K562 (cell line): ENCODE measurements around the gene ELMO1. TPM values are rescaled to one million over a fixed set of nuclear protein-coding genes. Genes with fewer than 3 reads are reported as not detected.

ENCODE experiments used
- ATAC-seq: fragments of 200-7000 bp; cut with Tn5 transposase; 3 replicates; pipeline ENCODE4 v1.9.1; 2020; ENCODE audit warnings: moderate library complexity
- BruUV-seq: library from RNA; stranded (reverse); fragments of 400-500 nt; replicated peaks from 2 replicates; lab custom pipeline; 2021; lab: Mats Ljungman, UMichigan
- CTCF ChIA-PET: fragments of 300-600 bp; formaldehyde crosslinking; extraction: SDS; loops from one replicate; lab custom pipeline; 2021; ENCODE audit warnings: low intra/inter-chr PET ratio; lab: Yijun Ruan, JAX
- POLR2A ChIA-PET: fragments of 300-600, 350-650 bp; sonication (Branson Sonifier 250); formaldehyde crosslinking; extraction: SDS; loops from one replicate; lab custom pipeline; 2021; ENCODE audit warnings: antibody characterized with exemption, inconsistent platforms; lab: Yijun Ruan, JAX
- DNase-seq, 4 experiments: peaks; one replicate each; pipeline versions ENCODE4 v3.0.0 to v3.0.0-alpha.2; 2011 to 2018; ENCODE audit warnings: low spot score in 3 of 4, mixed read lengths in 3 of 4; ENCODE audit errors: extremely low read depth in 1 of 4
- FAIRE-seq: peaks from 2 replicates; lab custom pipeline; 2011; peaks lifted over from hg19 to GRCh38; lab: Jason Lieb, UNC
- H2AFZ ChIP-seq: 2 replicates; pipeline ENCODE4 v1.6.0; 2011; ENCODE audit warnings: low read depth, low read length, control low read depth, inconsistent platforms
- H3K27ac ChIP-seq: fragments of 200-600 bp; 3 replicates; pipeline ENCODE4 v1.8.0; 2011; ENCODE audit warnings: low read depth, mild to moderate bottlenecking, control low read depth, inconsistent platforms, low read length, moderate library complexity, mixed read lengths; ENCODE audit errors: extremely low read depth
- H3K27me3 ChIP-seq, 2 experiments: fragments of 300-600 bp in 1 of 2; 2 replicates in 1 of 2; 3 replicates in 1 of 2; pipeline versions ENCODE4 v1.6.0 to v1.8.0; 2011; ENCODE audit warnings: inconsistent platforms in 2 of 2, low read length in 2 of 2, mild to moderate bottlenecking in 1 of 2, mixed read lengths in 1 of 2, moderate library complexity in 1 of 2; ENCODE audit not compliant: control insufficient read depth in 2 of 2, insufficient read depth in 2 of 2
- H3K36me3 ChIP-seq: fragments of 300-600 bp; 3 replicates; pipeline ENCODE4 v1.8.0; 2011; ENCODE audit warnings: mild to moderate bottlenecking, low read length, inconsistent platforms; ENCODE audit not compliant: control insufficient read depth, insufficient read depth
- H3K4me1 ChIP-seq, 2 experiments: fragments of 200-600 bp in 1 of 2; replicated peaks in 1 of 2; 2 replicates in 1 of 2; 3 replicates in 1 of 2; pipeline versions ENCODE4 v1.5.1 to v1.8.0; 2011; ENCODE audit warnings: inconsistent platforms in 2 of 2, low read length in 2 of 2, mild to moderate bottlenecking in 1 of 2, mixed read lengths in 1 of 2, moderate library complexity in 1 of 2; ENCODE audit not compliant: control insufficient read depth in 2 of 2, insufficient read depth in 2 of 2
- H3K4me2 ChIP-seq: 2 replicates; pipeline ENCODE4 v1.6.1; 2011; ENCODE audit warnings: low read length, control low read depth, inconsistent platforms, mixed read lengths; ENCODE audit not compliant: insufficient read depth
- H3K4me3 ChIP-seq: fragments of 200-600 bp; sonication (generic), shearing (Covaris generic); 2 replicates; pipeline ENCODE4 v1.5.1; 2016; ENCODE audit warnings: control low read depth, inconsistent platforms
- H3K79me2 ChIP-seq: fragments of 200-600 bp; 3 replicates; pipeline ENCODE4 v1.8.0; 2011; ENCODE audit warnings: low read length, inconsistent platforms; ENCODE audit not compliant: control insufficient read depth, insufficient read depth
- H3K9ac ChIP-seq, 2 experiments: 2 replicates each; pipeline versions ENCODE4 v1.6.0 to v1.6.1; 2011; ENCODE audit warnings: low read depth in 2 of 2, low read length in 2 of 2, control low read depth in 1 of 2, inconsistent platforms in 1 of 2, mild to moderate bottlenecking in 1 of 2, mixed read lengths in 1 of 2; ENCODE audit not compliant: insufficient read depth in 1 of 2
- H3K9me1 ChIP-seq: one replicate; pipeline ENCODE4 v1.6.0; 2011; ENCODE audit warnings: inconsistent platforms, mild to moderate bottlenecking, low read length, moderate library complexity; ENCODE audit not compliant: control insufficient read depth, insufficient read depth
- H3K9me3 ChIP-seq: replicated peaks from 2 replicates; pipeline ENCODE4 v1.5.1; 2011; ENCODE audit warnings: low read depth, low read length, inconsistent platforms; ENCODE audit not compliant: control insufficient read depth, insufficient read depth
- H4K20me1 ChIP-seq: replicated peaks from 2 replicates; pipeline ENCODE4 v1.6.1; 2011; ENCODE audit warnings: low read length, inconsistent platforms, mixed read lengths; ENCODE audit not compliant: control insufficient read depth, insufficient read depth
- BRF1 ChIP-seq: IDR thresholded peaks from 3 replicates; pipeline ENCODE4 v1.6.1; 2011; ENCODE audit warnings: borderline replicate concordance, mild to moderate bottlenecking; ENCODE audit not compliant: insufficient read length; ENCODE audit errors: extremely low read depth
- HNRNPH1 ChIP-seq: fragments of 200-400 bp; formaldehyde crosslinking; optimal IDR thresholded peaks from 2 replicates; pipeline ENCODE3; 2017; ENCODE audit warnings: low read depth, mild to moderate bottlenecking, low read length, moderate library complexity
- NELFE ChIP-seq: IDR thresholded peaks from 2 replicates; pipeline ENCODE4 v1.6.1; 2011; ENCODE audit warnings: mild to moderate bottlenecking; ENCODE audit not compliant: insufficient read depth, insufficient read length
- NFATC3 ChIP-seq: fragments of 450-650 bp; IDR thresholded peaks from 2 replicates; pipeline ENCODE4 v1.6.1; 2017; ENCODE audit warnings: mild to moderate bottlenecking
- NFIC ChIP-seq: fragments of 450-650 bp; IDR thresholded peaks from 2 replicates; pipeline ENCODE4 v1.6.1; 2017; ENCODE audit warnings: mild to moderate bottlenecking, inconsistent platforms
- RBM14 ChIP-seq: fragments of 200-400 bp; formaldehyde crosslinking; IDR thresholded peaks from 2 replicates; pipeline ENCODE4 v1.6.1; 2018; ENCODE audit warnings: low read depth, mild to moderate bottlenecking, low read length, moderate library complexity, borderline replicate concordance; ENCODE audit not compliant: insufficient read depth
- SAP30 ChIP-seq: fragments of 200-600 bp; sonication (generic); IDR thresholded peaks from 2 replicates; pipeline ENCODE4 v1.6.1; 2012; ENCODE audit warnings: borderline replicate concordance, low read depth, mild to moderate bottlenecking, moderate library complexity, low read length, control low read depth, inconsistent platforms; ENCODE audit not compliant: insufficient read depth, poor library complexity, severe bottlenecking
- TEAD1 ChIP-seq, 2 experiments: fragments of 450-650 bp in 1 of 2; sonication (generic) in 1 of 2; formaldehyde crosslinking; IDR thresholded peaks; 2 replicates each; pipeline versions ENCODE4 v1.4.0 to v1.8.0; 2020 to 2022; ENCODE audit warnings: mild to moderate bottlenecking in 2 of 2, missing genetic modification reagents in 1 of 2
- ZNF551 ChIP-seq: fragments of 250-450 bp; sonication (Bioruptor Pico); IDR thresholded peaks from 2 replicates; pipeline ENCODE4 v1.5.0; 2021; ENCODE audit warnings: mild to moderate bottlenecking, moderate library complexity
- ZNF76 ChIP-seq: fragments of 250-450 bp; sonication (Bioruptor Pico); IDR thresholded peaks from 2 replicates; pipeline ENCODE4 v1.4.0; 2020; ENCODE audit warnings: mild to moderate bottlenecking, moderate library complexity, borderline replicate concordance
- WGBS: fragments of 100-300 bp; shearing (Covaris generic); methylation state at CpG from one replicate; pipeline ENCODE4 v1.1.6; 2016; ENCODE audit warnings: low coverage, mixed read lengths; ENCODE audit not compliant: insufficient coverage; ENCODE audit errors: missing lambda C conversion rate; 5-methylcytosine and 5-hydroxymethylcytosine counted together
- in situ Hi-C: fragments of 300-500 bp; cut with MboI; formaldehyde crosslinking; loops from 4 replicates; pipeline ENCODE4 v1.15.0; 2018; ENCODE audit warnings: inconsistent platforms, mixed read lengths
- intact Hi-C: fragments of 100-400 bp; cut with micrococcal nuclease; formaldehyde crosslinking; loops from 2 replicates; pipeline ENCODE4 v1.14.2; 2022
- polyA plus RNA-seq, 8 experiments: library from polyadenylated mRNA; depleted of rRNA in 4 of 8; stranded (reverse) in 5 of 8; unstranded in 3 of 8; fragments of >200 nt; fragmentation: Nextera tagmentation in 2 of 8; fragmentation: Illumina TruSeq in 1 of 8; extraction: Ambion mirVana in 2 of 8; extraction: Trizol in 1 of 8; gene quantifications; 2 replicates each; pipeline versions ENCODE4 v1.2.1 to v1.2.3, GENCODE V29; 2011 to 2014; ENCODE audit warnings: inconsistent platforms in 1 of 8, missing spikeins in 1 of 8
- total RNA-seq, 7 experiments: library from RNA; depleted of rRNA in 6 of 7; stranded (reverse); fragments of >200 nt in 6 of 7; fragmentation: Illumina TruSeq in 2 of 7; extraction: Trizol in 2 of 7; gene quantifications; 2 replicates each; pipeline versions ENCODE4 v1.2.1 to v1.2.3, GENCODE V29; 2011 to 2021; ENCODE audit warnings: low replicate concordance in 1 of 7

The ELMO1 gene
- total and polyA plus RNA-seq, 9 of the 15 experiments (the other 6 are each of a cell fraction or from before 2014, with no cell fraction given): 0.36 to 7.2 (median 3.6) TPM

- Histone ChIP-seq H3K27me3 (no peaks in the 10 kb centered on the region; a peak in 2 of 5 replicates), H3K27ac (no peak overlapping the region), H3K36me3 (no peaks in the 10 kb centered on the region), H2AFZ (no peak overlapping the region), H3K4me2 (no peak overlapping the region), H3K4me3 (no peak overlapping the region), H3K79me2 (no peaks in the 10 kb centered on the region), H3K9ac (no peak overlapping the region), H3K9me1 (no peaks in the 10 kb centered on the region), H3K4me1 (no peaks in the 10 kb centered on the region), H3K9me3 (no peaks in the 10 kb centered on the region), H4K20me1 (no peaks in the 10 kb centered on the region)
- no peak for TF ChIP-seq ZNF76 (CRISPR knock-in tag)
- CTCF ChIA-PET: no interaction called here
- in situ Hi-C loops (no loop called here), intact Hi-C loops (no loop called here)
- DNase-seq: no peak
- POLR2A ChIA-PET: no interaction called here
- no peak for ATAC-seq
- FAIRE-seq: no peak
- BruUV-seq: no TSS peak
- WGBS: 4% methylated on average over 11 of the region's 11 CpGs
Measured at GRCh38 chr7:36881233-36881874, 567.3 kb downstream of the ELMO1 start.

GRCh38 chr7:36880108-36880507 lies 568.6 kb downstream of the ELMO1 start:
- in situ Hi-C loops: no loop called here
- FAIRE-seq: no peak
- POLR2A ChIA-PET: no interaction called here

More at GRCh38 chr7:36880108-36880507, 568.6 kb downstream of the ELMO1 start:
- no TSS peak for BruUV-seq
- Histone ChIP-seq H3K4me1 (no peaks in the 10 kb centered on the region), H3K9me3 (no peaks in the 10 kb centered on the region), H4K20me1 (no peaks in the 10 kb centered on the region), H3K9ac (no peak overlapping the region), H3K4me2 (no peak overlapping the region), H3K36me3 (no peaks in the 10 kb centered on the region), H3K27me3 (no peaks in the 10 kb centered on the region; a peak in 2 of 5 replicates), H3K4me3 (no peak overlapping the region), H3K27ac (no peak overlapping the region), H3K79me2 (no peaks in the 10 kb centered on the region), H3K9me1 (no peaks in the 10 kb centered on the region), H2AFZ (no peak overlapping the region)
- ATAC-seq (no peak), DNase-seq (peak in 1 of 4 experiments; percentile 1)
- 0% methylated on average over 3 of the region's 3 CpGs for WGBS
- CTCF ChIA-PET: no interaction called here
- intact Hi-C loops: no loop called here
- TF ChIP-seq NFIC: no peak
- no peak for TF ChIP-seq HNRNPH1
- TF ChIP-seq BRF1: no peak
- no peak for TF ChIP-seq NFATC3
- no peak for TF ChIP-seq NELFE
- TF ChIP-seq RBM14: no peak
- TF ChIP-seq TEAD1 (CRISPR knock-in tag; IDR thresholded peaks at IDR 0.05): no peak
- TF ChIP-seq ZNF551: no peak
- no peak for TF ChIP-seq SAP30
